ENCODE data around the gene RHCG. TPM values are rescaled to one million over a fixed set of nuclear protein-coding genes. Genes with fewer than 3 reads are reported as not detected.
A peak's percentile ranks its signal among the peaks of the same experiment; 100 is the strongest.

RHCG gene
- total RNA-seq, 2 donors from 2014 or later = 0.48 to 0.67 TPM

- peak; percentile 58 for DNase-seq
- Histone ChIP-seq H3K9ac (ENCODE audit: low read depth in 2 of 2, low read length in 2 of 2) (no peak overlapping the region), H3K27me3 (no peaks in the 10 kb centered on the region)
These were observed 6.6 kb upstream of the RHCG start for GRCh38 chr15:89502867-89503595.

GRCh38 chr15:89501646-89502045 is 5.3 kb upstream of the RHCG start:
- intact Hi-C loops (cut with DNase I) = no loop called here
- no peak overlapping the region for H3K9ac ChIP-seq (ENCODE audit: low read depth in 2 of 2, low read length in 2 of 2)
- H3K4me3 ChIP-seq = no peak overlapping the region
- no peak for TF ChIP-seq CTCF (IDR thresholded peaks at IDR 0.05)
- H3K36me3 ChIP-seq = no peaks in the 10 kb centered on the region
- peaks cover under 1% of the 10 kb centered on the region for H3K27me3 ChIP-seq
- no peak overlapping the region for H3K27ac ChIP-seq
- no peak for DNase-seq
- H3K9me3 ChIP-seq = no peaks in the 10 kb centered on the region
- peaks cover under 1% of the 10 kb centered on the region for H3K4me1 ChIP-seq

More at GRCh38 chr15:89502867-89503595, 6.6 kb upstream of the RHCG start:
- Histone ChIP-seq H3K4me3 (no peak overlapping the region), H3K27ac (no peak overlapping the region), H3K36me3 (no peaks in the 10 kb centered on the region), H3K9me3 (no peaks in the 10 kb centered on the region), H3K4me1 (no peaks in the 10 kb centered on the region)
- TF ChIP-seq CTCF (IDR thresholded peaks at IDR 0.05) = no peak
- intact Hi-C loops (cut with DNase I) = no loop called here

- Histone ChIP-seq H3K9ac (ENCODE audit: low read depth in 2 of 2, low read length in 2 of 2) (no peak overlapping the region), H3K27ac (no peak overlapping the region), H3K9me3 (no peaks in the 10 kb centered on the region), H3K36me3 (no peaks in the 10 kb centered on the region), H3K4me1 (peaks cover 3% of the 10 kb centered on the region), H3K4me3 (no peak overlapping the region), H3K27me3 (peaks cover 10% of the 10 kb centered on the region)
- DNase-seq = no peak
- intact Hi-C loops (cut with DNase I) = no loop called here
- TF ChIP-seq CTCF (IDR thresholded peaks at IDR 0.05) = no peak
These were observed 4.3 kb upstream of the RHCG start for GRCh38 chr15:89500397-89501270.

GRCh38 chr15:89499156-89499555 is 2.8 kb upstream of the RHCG start:
- H3K4me3 ChIP-seq = no peak overlapping the region
- H3K27me3 ChIP-seq = peaks cover 11% of the 10 kb centered on the region
- intact Hi-C loops (cut with DNase I) = loop anchor here (5.0 kb wide), 1 partner anchor 58 kb away; no protein-coding TSS in a partner anchor
- no peak for TF ChIP-seq CTCF (IDR thresholded peaks at IDR 0.05)
- H3K36me3 ChIP-seq = no peaks in the 10 kb centered on the region
- no peak overlapping the region for H3K9ac ChIP-seq (ENCODE audit: low read depth in 2 of 2, low read length in 2 of 2)
- H3K9me3 ChIP-seq = no peaks in the 10 kb centered on the region
- H3K27ac ChIP-seq = no peak overlapping the region
- peaks cover 3% of the 10 kb centered on the region for H3K4me1 ChIP-seq
- DNase-seq = no peak

- no peak overlapping the region for H3K27ac ChIP-seq
- DNase-seq = no peak
These were observed 2.2 kb upstream of the RHCG start for GRCh38 chr15:89498574-89498906.

More at GRCh38 chr15:89498574-89498906, 2.2 kb upstream of the RHCG start:
- H3K36me3 ChIP-seq = no peaks in the 10 kb centered on the region
- no peak overlapping the region for H3K9ac ChIP-seq (ENCODE audit: low read depth in 2 of 2, low read length in 2 of 2)
- intact Hi-C loops (cut with DNase I) = loop anchor here (5.0 kb wide), 1 partner anchor 59 kb away; no protein-coding TSS in a partner anchor
- no peak for TF ChIP-seq CTCF (IDR thresholded peaks at IDR 0.05)
- peaks cover 11% of the 10 kb centered on the region for H3K27me3 ChIP-seq
- peaks cover 3% of the 10 kb centered on the region for H3K4me1 ChIP-seq
- H3K9me3 ChIP-seq = no peaks in the 10 kb centered on the region
- no peak overlapping the region for H3K4me3 ChIP-seq
